ENCODE measurements around the gene ARMH2.

ARMH2 gene

DNA sequence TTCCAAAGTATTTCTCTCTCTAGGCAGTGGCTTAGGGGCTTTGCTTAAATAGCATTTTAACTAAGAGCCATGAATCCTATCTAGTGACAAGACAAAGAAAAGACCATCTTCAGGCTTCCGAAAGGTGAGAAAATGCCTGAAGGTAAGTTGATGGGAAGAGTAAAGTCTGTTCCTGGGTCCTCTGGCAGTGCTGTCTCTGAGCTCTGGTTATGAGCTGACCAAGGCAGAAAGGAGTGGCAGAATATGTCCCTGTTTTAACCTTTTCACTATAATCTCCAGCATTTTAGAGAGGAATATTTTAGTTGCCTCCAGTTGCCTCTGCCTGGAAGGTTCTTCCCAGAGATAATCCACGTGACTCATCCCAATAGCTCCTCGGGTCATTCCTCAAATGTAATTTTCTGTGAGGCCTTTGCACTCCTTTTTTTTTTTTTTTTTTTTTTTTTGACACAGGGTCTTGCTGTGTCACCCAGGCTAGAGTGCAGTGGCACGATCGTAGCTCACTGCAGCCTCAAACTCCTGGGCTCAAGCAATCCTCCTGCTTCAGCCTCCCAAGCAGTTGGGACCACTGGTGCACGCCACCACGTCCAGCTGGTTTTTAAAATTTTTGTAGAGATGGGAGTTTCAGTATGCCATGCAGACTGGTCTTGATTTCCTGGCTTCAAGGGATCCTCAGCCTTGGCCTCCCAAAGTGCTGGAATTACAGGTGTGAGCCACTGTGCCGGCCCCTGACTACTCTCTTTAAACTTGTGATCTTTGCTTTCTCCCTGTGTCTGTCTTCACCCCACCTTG is 3.7 kb upstream of the ARMH2 start:
- TF ChIP-seq, protein P1, sequence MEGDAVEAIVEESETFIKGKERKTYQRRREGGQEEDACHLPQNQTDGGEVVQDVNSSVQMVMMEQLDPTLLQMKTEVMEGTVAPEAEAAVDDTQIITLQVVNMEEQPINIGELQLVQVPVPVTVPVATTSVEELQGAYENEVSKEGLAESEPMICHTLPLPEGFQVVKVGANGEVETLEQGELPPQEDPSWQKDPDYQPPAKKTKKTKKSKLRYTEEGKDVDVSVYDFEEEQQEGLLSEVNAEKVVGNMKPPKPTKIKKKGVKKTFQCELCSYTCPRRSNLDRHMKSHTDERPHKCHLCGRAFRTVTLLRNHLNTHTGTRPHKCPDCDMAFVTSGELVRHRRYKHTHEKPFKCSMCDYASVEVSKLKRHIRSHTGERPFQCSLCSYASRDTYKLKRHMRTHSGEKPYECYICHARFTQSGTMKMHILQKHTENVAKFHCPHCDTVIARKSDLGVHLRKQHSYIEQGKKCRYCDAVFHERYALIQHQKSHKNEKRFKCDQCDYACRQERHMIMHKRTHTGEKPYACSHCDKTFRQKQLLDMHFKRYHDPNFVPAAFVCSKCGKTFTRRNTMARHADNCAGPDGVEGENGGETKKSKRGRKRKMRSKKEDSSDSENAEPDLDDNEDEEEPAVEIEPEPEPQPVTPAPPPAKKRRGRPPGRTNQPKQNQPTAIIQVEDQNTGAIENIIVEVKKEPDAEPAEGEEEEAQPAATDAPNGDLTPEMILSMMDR (IDR thresholded peaks at IDR 0.05; ENCODE audit: control extremely low read depth, extremely low read depth, low read depth, missing control alignments) = no peak
- ChIA-PET POLR2A (no interaction called here), CTCF (interaction anchor here (4.9 kb wide), 1 partner anchor 16 kb away, joined by 16 read pairs; no protein-coding TSS in a partner anchor)
- DNase-seq (ENCODE audit: extremely low spot score) = no peak

- DNase-seq (ENCODE audit: extremely low spot score) = no peak
- ChIA-PET POLR2A (no interaction called here), CTCF (interaction anchor here (0.9 to 1.7 kb wide), 3 partner anchors 30 to 219 kb away, joined by 3 to 4 read pairs (median 3); no protein-coding TSS in a partner anchor)
- TF ChIP-seq, protein P1 (IDR thresholded peaks at IDR 0.05; ENCODE audit: control extremely low read depth, extremely low read depth, low read depth, missing control alignments) = no peak
Measured at GRCh38 chr6:24799541-24799915, 811 bp upstream of the ARMH2 start.

- CTCF ChIA-PET = interaction anchor here (0.7 to 2.6 kb wide), 7 partner anchors 12 to 220 kb away, joined by 3 to 8 read pairs (median 5); no protein-coding TSS in a partner anchor
Measured at GRCh38 chr6:24797596-24798216, 1.0 kb downstream of the ARMH2 start.

GRCh38 chr6:24796616-24797290 is 2.0 kb downstream of the ARMH2 start:
- POLR2A ChIA-PET = no interaction called here
- TF ChIP-seq, protein P1 (IDR thresholded peaks at IDR 0.05; ENCODE audit: control extremely low read depth, extremely low read depth, low read depth, missing control alignments) = no peak
- CTCF ChIA-PET = interaction anchor here (1.5 to 2.6 kb wide), 3 partner anchors 26 to 221 kb away, joined by 5 to 8 read pairs (median 5); no protein-coding TSS in a partner anchor
- no peak for DNase-seq (ENCODE audit: extremely low spot score)

More at GRCh38 chr6:24797596-24798216, 1.0 kb downstream of the ARMH2 start:
- TF ChIP-seq, protein P1 (IDR thresholded peaks at IDR 0.05; ENCODE audit: control extremely low read depth, extremely low read depth, low read depth, missing control alignments) = no peak
- DNase-seq (ENCODE audit: extremely low spot score) = no peak
- POLR2A ChIA-PET = no interaction called here

DNA sequence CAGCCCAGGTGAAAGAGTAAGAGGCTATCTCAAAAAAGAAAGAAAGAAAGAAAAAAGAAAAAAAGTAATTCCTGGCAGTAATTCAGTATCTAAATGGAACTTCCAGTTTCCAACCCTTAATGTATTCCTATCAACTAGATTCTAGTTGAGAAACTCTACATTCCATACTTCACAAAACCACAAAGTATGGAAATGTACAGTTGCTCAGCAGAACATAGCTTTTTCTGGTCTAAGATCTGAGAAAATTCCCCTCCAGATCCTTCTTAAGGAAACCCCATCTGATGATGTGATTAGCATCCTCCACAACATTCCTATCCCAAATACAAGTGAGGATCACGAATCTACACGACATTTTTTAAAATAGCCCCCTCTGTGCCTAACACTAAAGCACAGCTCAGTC is 3.6 kb downstream of the ARMH2 start:
- ChIA-PET CTCF (interaction anchor here (0.8 to 1.3 kb wide), 3 partner anchors 10 to 215 kb away, joined by 3 to 4 read pairs (median 4); no protein-coding TSS in a partner anchor), POLR2A (interaction anchor here (1.3 kb wide), 1 partner anchor 10 kb away, joined by 3 read pairs; no protein-coding TSS in a partner anchor)
- TF ChIP-seq, protein P1 (IDR thresholded peaks at IDR 0.05; ENCODE audit: control extremely low read depth, extremely low read depth, low read depth, missing control alignments) = no peak
- DNase-seq (ENCODE audit: extremely low spot score) = no peak

- TF ChIP-seq, protein P1 (IDR thresholded peaks at IDR 0.05; ENCODE audit: control extremely low read depth, extremely low read depth, low read depth, missing control alignments) = no peak
- ChIA-PET POLR2A (no interaction called here), CTCF (interaction anchor here (1.0 to 1.3 kb wide), 3 partner anchors 12 to 230 kb away, joined by 3 to 5 read pairs (median 3); partner anchors contain the start of gene GMNN)
- no peak for DNase-seq (ENCODE audit: extremely low spot score)
Measured at GRCh38 chr6:24788031-24788665, 10.6 kb downstream of the ARMH2 start.
